Measurements from ENCODE around the gene VGF.

DNA sequence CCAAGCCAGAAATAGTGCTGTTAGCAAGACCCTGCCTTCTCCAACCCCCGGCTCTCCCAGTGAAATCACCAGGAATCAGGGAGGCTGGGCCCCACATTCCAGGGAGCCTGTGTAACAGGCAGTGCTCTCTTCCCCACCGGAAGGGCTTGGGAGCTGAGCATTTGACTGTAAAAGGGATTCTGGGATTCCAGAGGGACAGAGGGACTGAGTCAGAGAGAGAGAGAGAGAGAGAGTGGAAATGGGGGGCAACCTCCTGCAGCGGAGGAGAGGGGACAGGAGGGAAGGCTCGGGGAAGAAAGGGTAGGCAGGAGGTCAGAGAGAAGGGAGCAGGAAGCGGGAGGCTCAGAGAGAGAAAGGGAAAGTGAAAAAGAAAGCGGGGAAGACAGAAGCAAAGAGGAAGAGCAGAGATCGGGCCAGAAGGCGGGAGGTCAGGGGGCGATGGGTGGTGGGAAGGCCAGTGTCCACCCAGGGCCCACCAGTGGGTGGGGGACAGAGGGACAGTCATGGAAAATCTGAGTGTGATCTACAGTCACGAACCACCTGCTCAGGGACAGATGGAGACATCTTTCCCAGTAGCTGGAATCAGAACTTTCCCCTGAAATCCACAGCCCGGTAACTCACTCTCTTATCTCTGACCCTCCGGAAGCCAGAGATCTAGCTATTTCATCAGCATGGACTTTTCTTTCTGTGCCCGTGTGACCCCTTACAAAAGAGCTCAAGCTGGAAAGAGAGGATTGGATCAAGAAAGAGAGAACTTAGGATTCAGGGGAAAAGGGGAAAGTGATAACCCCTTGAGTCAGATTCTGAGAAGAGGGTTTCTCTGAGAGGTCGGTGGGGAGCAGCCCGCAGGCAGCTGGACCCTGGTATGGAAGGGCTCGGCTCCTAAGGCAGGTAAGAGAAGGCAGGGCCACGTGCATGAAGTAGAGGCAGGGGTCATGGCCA is 43.1 kb downstream of the VGF start:
- TF ChIP-seq POLR2AphosphoS5 (IDR thresholded peaks at IDR 0.05; ENCODE audit: borderline replicate concordance, low read depth, low read length): no peak
- no peak for TF ChIP-seq EZH2 (IDR thresholded peaks at IDR 0.05)

All from SK-N-MC (cell line).